ENCODE measurements around the gene CFAP61. TPM values are rescaled to one million over a fixed set of nuclear protein-coding genes. Genes with fewer than 3 reads are reported as not detected.

CFAP61 gene
- total RNA-seq, 4 donors from 2014 or later = 0.18 to 0.80 (median 0.57) TPM

DNA sequence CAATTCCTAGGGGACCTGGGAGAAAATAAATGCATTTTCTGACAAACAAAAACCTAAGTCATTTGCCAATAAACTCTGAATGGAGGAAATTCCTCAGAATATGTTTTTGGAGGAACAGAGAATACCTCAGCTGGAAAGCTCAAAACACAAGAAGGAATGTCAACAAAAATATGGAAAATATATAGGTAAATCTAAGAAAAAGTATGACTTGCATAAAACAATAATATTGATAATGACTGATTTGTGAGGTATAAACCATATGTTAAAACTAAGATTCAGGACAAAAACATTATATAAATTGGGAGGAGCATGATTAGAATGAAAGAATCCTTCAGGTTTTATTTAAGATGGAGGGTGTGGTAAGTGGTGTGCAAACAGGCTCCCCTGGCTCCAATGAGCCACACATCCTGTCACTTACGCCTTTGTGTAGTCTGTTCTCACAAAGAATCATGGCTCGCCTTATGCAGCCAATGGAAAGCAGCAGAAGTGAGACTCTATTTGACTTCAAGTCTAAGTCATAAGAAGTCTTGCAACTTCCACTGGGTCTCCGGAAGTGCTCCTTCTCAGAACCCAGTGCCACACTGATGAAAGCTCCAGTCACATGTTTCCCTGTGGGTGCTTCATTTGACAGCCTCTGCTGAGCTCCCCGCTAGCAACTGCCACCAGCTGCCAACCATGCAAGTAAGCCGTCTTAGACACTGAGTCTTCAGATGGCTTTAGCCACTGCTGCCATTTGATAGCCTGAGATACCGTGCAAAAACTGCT lies 8.1 kb downstream of the CFAP61 start:
- DNase-seq (ENCODE audit: low spot score in 2 of 2) = no peak
- Histone ChIP-seq H3K27ac (no peak overlapping the region), H3K36me3 (no peaks in the 10 kb centered on the region), H3K27me3 (peaks cover 15% of the 10 kb centered on the region), H3K4me1 (no peaks in the 10 kb centered on the region), H3K9me3 (no peaks in the 10 kb centered on the region), H3K4me3 (no peak overlapping the region)
- WGBS = 88% methylated on average over 6 of the region's 6 CpGs
- TF ChIP-seq POLR2AphosphoS5 (IDR thresholded peaks at IDR 0.05) (no peak), POLR2A (IDR thresholded peaks at IDR 0.05) (no peak), EP300 (IDR thresholded peaks at IDR 0.05) (no peak)
- TF ChIP-seq, protein P1, sequence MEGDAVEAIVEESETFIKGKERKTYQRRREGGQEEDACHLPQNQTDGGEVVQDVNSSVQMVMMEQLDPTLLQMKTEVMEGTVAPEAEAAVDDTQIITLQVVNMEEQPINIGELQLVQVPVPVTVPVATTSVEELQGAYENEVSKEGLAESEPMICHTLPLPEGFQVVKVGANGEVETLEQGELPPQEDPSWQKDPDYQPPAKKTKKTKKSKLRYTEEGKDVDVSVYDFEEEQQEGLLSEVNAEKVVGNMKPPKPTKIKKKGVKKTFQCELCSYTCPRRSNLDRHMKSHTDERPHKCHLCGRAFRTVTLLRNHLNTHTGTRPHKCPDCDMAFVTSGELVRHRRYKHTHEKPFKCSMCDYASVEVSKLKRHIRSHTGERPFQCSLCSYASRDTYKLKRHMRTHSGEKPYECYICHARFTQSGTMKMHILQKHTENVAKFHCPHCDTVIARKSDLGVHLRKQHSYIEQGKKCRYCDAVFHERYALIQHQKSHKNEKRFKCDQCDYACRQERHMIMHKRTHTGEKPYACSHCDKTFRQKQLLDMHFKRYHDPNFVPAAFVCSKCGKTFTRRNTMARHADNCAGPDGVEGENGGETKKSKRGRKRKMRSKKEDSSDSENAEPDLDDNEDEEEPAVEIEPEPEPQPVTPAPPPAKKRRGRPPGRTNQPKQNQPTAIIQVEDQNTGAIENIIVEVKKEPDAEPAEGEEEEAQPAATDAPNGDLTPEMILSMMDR (IDR thresholded peaks at IDR 0.05) = no peak

DNA sequence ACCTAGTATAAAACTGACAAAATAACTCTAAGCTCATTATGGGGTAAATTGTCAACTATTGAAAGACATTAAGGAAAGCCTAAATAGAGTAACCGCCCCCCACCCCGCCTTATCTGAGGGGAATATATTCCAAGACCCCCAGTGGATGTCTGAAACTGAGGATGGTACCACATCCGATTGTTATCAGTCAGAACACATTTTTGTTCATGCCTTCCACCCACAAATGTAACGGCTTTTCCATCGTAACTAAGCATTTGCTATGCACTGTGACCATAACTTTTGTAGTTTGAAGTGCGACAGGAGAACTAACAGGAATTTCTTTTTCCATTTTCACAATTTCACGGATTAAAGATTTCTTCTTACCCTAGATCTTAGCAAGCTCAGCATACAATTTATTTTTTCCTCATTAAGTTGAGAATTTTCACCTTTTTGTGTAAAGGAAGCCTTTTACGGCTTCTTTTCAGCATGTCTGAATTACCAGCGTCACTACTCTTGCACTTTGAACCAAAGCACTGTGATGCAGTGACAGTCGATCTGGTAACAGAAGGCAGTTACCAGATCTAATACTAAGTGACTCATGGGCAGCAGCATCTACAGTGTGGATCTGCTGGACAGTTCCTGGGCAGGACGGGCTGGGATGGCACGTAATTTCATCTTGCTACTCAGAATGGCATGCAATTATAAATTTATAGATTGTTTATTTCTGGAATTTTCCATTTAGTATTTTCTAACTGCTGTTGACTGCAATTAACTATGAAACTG lies 11.8 kb downstream of the CFAP61 start:
- Histone ChIP-seq H3K36me3 (no peaks in the 10 kb centered on the region), H3K4me1 (no peaks in the 10 kb centered on the region), H3K27me3 (peaks cover 9% of the 10 kb centered on the region), H3K4me3 (no peak overlapping the region), H3K9me3 (no peaks in the 10 kb centered on the region), H3K27ac (no peak overlapping the region)
- no peak for TF ChIP-seq EP300 (IDR thresholded peaks at IDR 0.05)
- TF ChIP-seq, protein P1 (IDR thresholded peaks at IDR 0.05) = no peak
- DNase-seq (ENCODE audit: low spot score in 2 of 2) = no peak
- 71% methylated on average over 12 of the region's 12 CpGs for WGBS

DNA sequence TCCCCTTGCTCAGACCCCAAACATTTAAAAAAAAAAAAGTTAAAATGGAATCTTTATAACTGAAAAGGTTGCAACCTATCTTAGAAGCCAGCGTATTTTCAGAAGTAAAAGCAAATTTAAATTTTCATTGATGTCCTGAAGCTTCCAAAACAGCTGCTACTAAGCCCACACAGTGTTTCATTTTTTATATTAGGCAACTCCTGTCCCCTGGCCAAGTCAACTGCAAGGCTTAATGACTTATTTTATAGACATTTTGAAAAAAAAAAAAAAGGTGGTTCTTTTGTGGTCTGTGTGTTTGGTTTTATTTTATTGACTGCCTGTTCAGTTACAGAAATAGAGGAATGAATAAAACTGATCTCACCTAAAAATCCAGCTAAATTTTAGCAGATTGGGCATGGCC lies 13.0 kb downstream of the CFAP61 start:
- WGBS = 71% methylated on average over 1 of the region's 1 CpG
- DNase-seq (ENCODE audit: low spot score in 2 of 2) = no peak
- Histone ChIP-seq H3K27ac (no peak overlapping the region), H3K36me3 (no peaks in the 10 kb centered on the region), H3K27me3 (peaks cover 9% of the 10 kb centered on the region), H3K4me3 (no peak overlapping the region), H3K9me3 (no peaks in the 10 kb centered on the region), H3K4me1 (no peaks in the 10 kb centered on the region)
- TF ChIP-seq EP300 (IDR thresholded peaks at IDR 0.05) = no peak
- no peak for TF ChIP-seq POLR2A (IDR thresholded peaks at IDR 0.05)
- TF ChIP-seq POLR2AphosphoS5 (IDR thresholded peaks at IDR 0.05) = no peak
- TF ChIP-seq, protein P1 (IDR thresholded peaks at IDR 0.05) = no peak

DNA sequence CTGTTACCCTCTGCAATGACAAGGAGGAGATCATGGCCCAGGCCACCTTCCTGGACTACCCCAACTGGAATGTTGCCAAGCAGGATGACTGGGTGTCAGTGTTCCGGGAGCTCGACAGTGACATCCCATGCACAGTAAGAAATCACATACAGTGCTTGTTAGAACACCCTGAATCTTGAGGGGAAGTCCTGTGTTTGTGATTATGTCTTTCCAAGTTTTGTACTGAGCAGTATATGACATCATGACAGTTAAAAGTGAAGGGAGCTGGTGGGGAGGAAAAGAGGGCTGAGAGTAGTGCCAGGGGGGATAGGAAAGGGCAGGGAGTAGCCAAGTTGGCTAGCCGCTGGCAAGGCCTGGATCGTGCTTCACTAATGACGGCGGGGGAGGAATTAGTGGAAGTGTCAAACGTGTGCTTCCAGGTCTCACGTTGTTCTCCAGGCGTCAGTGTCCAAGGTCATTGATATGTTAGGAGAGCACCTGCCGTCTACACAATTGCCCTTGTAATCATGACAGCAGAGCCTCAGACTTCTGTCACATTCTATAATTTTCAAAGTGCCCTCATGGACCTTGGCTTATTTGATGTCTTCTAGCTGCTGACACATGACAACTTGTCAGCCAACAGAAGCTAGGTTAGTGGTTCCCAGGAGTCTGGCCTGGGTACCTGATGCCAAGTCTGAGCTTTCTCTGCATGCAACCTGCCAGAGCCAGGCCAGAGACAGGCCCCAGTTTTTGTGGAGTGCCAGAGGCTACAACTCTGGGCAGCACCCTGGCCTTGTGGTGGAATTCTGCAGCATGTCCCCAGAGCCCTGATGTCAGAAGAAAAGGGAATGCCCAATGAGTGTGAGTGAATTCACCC lies 18.8 kb downstream of the CFAP61 start:
- H3K9me3 ChIP-seq = no peaks in the 10 kb centered on the region
- no peak for DNase-seq (ENCODE audit: low spot score in 2 of 2)
- WGBS = 77% methylated on average over 10 of the region's 10 CpGs
- no peak overlapping the region for H3K4me3 ChIP-seq
- TF ChIP-seq POLR2A (IDR thresholded peaks at IDR 0.05) (no peak), EP300 (IDR thresholded peaks at IDR 0.05) (no peak), POLR2AphosphoS5 (IDR thresholded peaks at IDR 0.05) (no peak)
- TF ChIP-seq, protein P1 (IDR thresholded peaks at IDR 0.05) = no peak
- H3K36me3 ChIP-seq = no peaks in the 10 kb centered on the region
- H3K4me1 ChIP-seq = no peaks in the 10 kb centered on the region
- no peaks in the 10 kb centered on the region for H3K27me3 ChIP-seq
- no peak overlapping the region for H3K27ac ChIP-seq

All from suprapubic skin (tissue), 4 donors.